ENCODE measurements around the gene SAMD11. TPM values are rescaled to one million over a fixed set of nuclear protein-coding genes. Genes with fewer than 3 reads are reported as not detected.
"Not testable (repeated sequence)": the region's sequence is repeated elsewhere in the genome, so short reads cannot be mapped to it uniquely, and the experiment has no call there.

The SAMD11 gene
- total and polyA plus RNA-seq, 10 of the 15 experiments (the other 5 are each of a cell fraction or from before 2014, with no cell fraction given) = 0.04 to 0.31 (median 0.19) TPM; not detected in 6

DNA sequence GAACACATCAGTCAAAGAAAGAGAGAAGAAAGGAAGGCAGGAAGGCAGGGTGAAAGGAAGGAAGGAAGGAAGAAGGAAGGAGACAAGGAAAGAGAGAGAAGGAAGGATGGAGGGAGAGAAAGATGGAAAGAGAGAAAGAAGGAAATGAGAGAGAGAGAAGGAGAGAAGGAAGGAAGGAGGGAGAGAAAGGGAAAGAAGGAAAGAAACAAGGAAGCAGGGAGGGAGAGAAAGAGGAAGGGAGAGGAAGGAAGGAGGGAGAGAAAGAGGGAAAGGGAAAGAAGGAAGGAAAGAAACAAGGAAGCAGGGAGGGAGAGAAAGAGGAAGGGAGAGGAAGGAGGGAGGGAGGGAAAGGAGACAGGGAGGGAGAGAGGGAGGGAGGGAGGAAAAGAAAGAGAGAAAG is 35.4 kb upstream of the SAMD11 start:
- ChIA-PET CTCF (no interaction called here), POLR2A (no interaction called here), RAD21 (ENCODE audit: unreplicated experiment) (no interaction called here), SMC1A (ENCODE audit: uncharacterized antibody, unreplicated experiment) (no interaction called here)
- Histone ChIP-seq H3K9me3 (replicated peaks; ENCODE audit: control insufficient read depth, insufficient read depth, low read length) (no peaks in the 10 kb centered on the region), H3K27ac (ENCODE audit: control insufficient read depth, insufficient read depth) (no peak overlapping the region), H2AFZ (ENCODE audit: control insufficient read depth, low read depth, low read length) (no peak overlapping the region), H3K27me3 (replicated peaks in 1 of 2; ENCODE audit: control insufficient read depth in 2 of 2, insufficient read depth in 2 of 2, low read length in 1 of 2) (no peaks in the 10 kb centered on the region; a peak in 1 of 4 replicates), H3K79me2 (ENCODE audit: control insufficient read depth, insufficient read depth, low read length) (no peaks in the 10 kb centered on the region), H3K4me2 (ENCODE audit: control insufficient read depth, insufficient read depth) (no peak overlapping the region), H4K20me1 (ENCODE audit: control insufficient read depth, insufficient read depth) (no peaks in the 10 kb centered on the region), H3K4me3 (no peak overlapping the region), H3K4me1 (ENCODE audit: control insufficient read depth, insufficient read depth, low read length) (no peaks in the 10 kb centered on the region), H3K9ac (ENCODE audit: control insufficient read depth, insufficient read depth, low read length) (no peak overlapping the region), H3K36me3 (ENCODE audit: control insufficient read depth in 2 of 2, insufficient read depth in 2 of 2, low read length in 1 of 2) (no peaks in the 10 kb centered on the region)
- no TSS peak for BruUV-seq (replicated peaks)
- FAIRE-seq = no peak
- in situ Hi-C loops (cut with MboI) = no loop called here
- no peak for ATAC-seq
- TF ChIP-seq IKZF1 (conservative IDR thresholded peaks at IDR 0.05) (no peak), EGR1 (IDR thresholded peaks at IDR 0.05; ENCODE audit: borderline replicate concordance in 1 of 2, low read depth in 2 of 2, low read length in 2 of 2) (no peak), BACH1 (IDR thresholded peaks at IDR 0.05; ENCODE audit: borderline replicate concordance) (no peak), E4F1 (IDR thresholded peaks at IDR 0.05; ENCODE audit: borderline replicate concordance, partially characterized antibody) (no peak), BMI1 (IDR thresholded peaks at IDR 0.05; ENCODE audit: borderline replicate concordance) (no peak), MTA2 (IDR thresholded peaks at IDR 0.05; ENCODE audit: low read depth) (no peak), KDM1A (IDR thresholded peaks at IDR 0.05; ENCODE audit: borderline replicate concordance) (no peak), HSF1 (IDR thresholded peaks at IDR 0.05; ENCODE audit: low read depth, low read length) (no peak)
- intact Hi-C loops (cut with micrococcal nuclease; ENCODE audit: unreplicated experiment) = no loop called here
- DNase-seq (ENCODE audit: low read depth, low spot score) = no peak

- SMC1A ChIA-PET (ENCODE audit: uncharacterized antibody, unreplicated experiment); BruUV-seq (replicated peaks); H2AFZ ChIP-seq (ENCODE audit: control insufficient read depth, low read depth, low read length); H3K4me1 ChIP-seq (ENCODE audit: control insufficient read depth, insufficient read depth, low read length); CTCF ChIA-PET; FAIRE-seq; ATAC-seq; in situ Hi-C loops (cut with MboI); H3K4me2 ChIP-seq (ENCODE audit: control insufficient read depth, insufficient read depth); H3K4me3 ChIP-seq; H3K9ac ChIP-seq (ENCODE audit: control insufficient read depth, insufficient read depth, low read length); H3K27ac ChIP-seq (ENCODE audit: control insufficient read depth, insufficient read depth); H3K27me3 ChIP-seq (replicated peaks in 1 of 2; ENCODE audit: control insufficient read depth in 2 of 2, insufficient read depth in 2 of 2, low read length in 1 of 2); RAD21 ChIA-PET (ENCODE audit: unreplicated experiment); DNase-seq (ENCODE audit: low read depth, low spot score); H3K79me2 ChIP-seq (ENCODE audit: control insufficient read depth, insufficient read depth, low read length); H3K9me3 ChIP-seq (replicated peaks; ENCODE audit: control insufficient read depth, insufficient read depth, low read length); intact Hi-C loops (cut with micrococcal nuclease; ENCODE audit: unreplicated experiment); POLR2A ChIA-PET; H4K20me1 ChIP-seq (ENCODE audit: control insufficient read depth, insufficient read depth); H3K36me3 ChIP-seq (ENCODE audit: control insufficient read depth in 2 of 2, insufficient read depth in 2 of 2, low read length in 1 of 2): not testable (repeated sequence)
- 36% methylated on average over 4 of the region's 4 CpGs for WGBS (ENCODE audit: insufficient coverage, insufficient replicate concordance, low lambda C conversion rate, missing lambda C conversion rate)
These were observed 33.9 kb upstream of the SAMD11 start for GRCh38 chr1:889774-890173.
